HG03135 (cell line): ENCODE measurements around the gene KLF7.

Experiments
- ATAC-seq: cut with Tn5 transposase; IDR thresholded peaks from one replicate; pipeline ENCODE4 v1.9.1; 2021; ENCODE audit warnings: mild to moderate bottlenecking, moderate library complexity; ENCODE audit not compliant: unreplicated experiment

The KLF7 gene

GRCh38 chr2:207167099-207167923 lies 1.6 kb upstream of the KLF7 start:
- ATAC-seq = peak; percentile 0

GRCh38 chr2:207166349-207167098 lies 776 bp upstream of the KLF7 start:
- peak; percentile 46 for ATAC-seq

- ATAC-seq = peak; percentile 96
These were observed 246 bp upstream of the KLF7 start for GRCh38 chr2:207166039-207166348.

- ATAC-seq = no peak
These were observed 1.5 kb downstream of the KLF7 start for GRCh38 chr2:207164006-207164831.

- ATAC-seq = no peak
These were observed 2.1 kb downstream of the KLF7 start for GRCh38 chr2:207163756-207164005.

- no peak for ATAC-seq
These were observed 2.5 kb downstream of the KLF7 start for GRCh38 chr2:207163053-207163755.

GRCh38 chr2:207162316-207162715 lies 3.4 kb downstream of the KLF7 start:
- ATAC-seq = no peak

- ATAC-seq = no peak
These were observed 4.3 kb downstream of the KLF7 start for GRCh38 chr2:207161247-207162123.

- ATAC-seq = no peak
These were observed 5.6 kb downstream of the KLF7 start for GRCh38 chr2:207160115-207160514.

GRCh38 chr2:207159002-207159401 lies 6.7 kb downstream of the KLF7 start:
- ATAC-seq = no peak

- ATAC-seq = no peak
These were observed 8.0 kb downstream of the KLF7 start for GRCh38 chr2:207157731-207158130.

- no peak for ATAC-seq
These were observed 8.6 kb downstream of the KLF7 start for GRCh38 chr2:207157162-207157481.

- ATAC-seq = peak; percentile 54
These were observed 9.1 kb downstream of the KLF7 start for GRCh38 chr2:207156451-207157161.

- ATAC-seq = no peak
These were observed 10.0 kb downstream of the KLF7 start for GRCh38 chr2:207155516-207156444.

GRCh38 chr2:207154556-207155510 lies 10.9 kb downstream of the KLF7 start:
- ATAC-seq = no peak

- ATAC-seq = no peak
These were observed 12.3 kb downstream of the KLF7 start for GRCh38 chr2:207153266-207153975.

GRCh38 chr2:207151048-207151447 lies 14.7 kb downstream of the KLF7 start:
- ATAC-seq = no peak
